GM04504 (cell line): ENCODE data around the gene ENDOV.

Experiments
- DNase-seq: peaks from one replicate; pipeline ENCODE4 v3.0.0-alpha.2; 2012; ENCODE audit warnings: low read depth

ENDOV gene

GRCh38 chr17:80431246-80432195 lies 16.6 kb downstream of the ENDOV start:
- DNase-seq, result no peak

- no peak for DNase-seq
Observed at GRCh38 chr17:80432350-80432955, 17.5 kb downstream of the ENDOV start.

- DNase-seq, result no peak
Observed at GRCh38 chr17:80432961-80433550, 18.1 kb downstream of the ENDOV start.

- no peak for DNase-seq
Observed at GRCh38 chr17:80433916-80434666, 19.1 kb downstream of the ENDOV start.

- no peak for DNase-seq
Observed at GRCh38 chr17:80437532-80437931, 22.6 kb downstream of the ENDOV start.

- no peak for DNase-seq
Observed at GRCh38 chr17:80438806-80439205, 23.8 kb downstream of the ENDOV start.

- no peak for DNase-seq
Observed at GRCh38 chr17:80439499-80439898, 24.5 kb downstream of the ENDOV start.

GRCh38 chr17:80441133-80441578 lies 26.2 kb downstream of the ENDOV start:
- no peak for DNase-seq

GRCh38 chr17:80441598-80442322 lies 26.8 kb downstream of the ENDOV start:
- DNase-seq, result no peak

- DNase-seq, result no peak
Observed at GRCh38 chr17:80442323-80442659, 27.3 kb downstream of the ENDOV start.

GRCh38 chr17:80442764-80443163 lies 27.8 kb downstream of the ENDOV start:
- DNase-seq, result no peak

- no peak for DNase-seq
Observed at GRCh38 chr17:80443498-80443897, 28.5 kb downstream of the ENDOV start.

GRCh38 chr17:80443916-80444643 lies 29.1 kb downstream of the ENDOV start:
- DNase-seq, result no peak

GRCh38 chr17:80444644-80444979 lies 29.6 kb downstream of the ENDOV start:
- no peak for DNase-seq

- DNase-seq, result no peak
Observed at GRCh38 chr17:80445007-80445725, 30.2 kb downstream of the ENDOV start.

GRCh38 chr17:80445726-80446110 lies 30.8 kb downstream of the ENDOV start:
- DNase-seq, result no peak

- DNase-seq, result no peak
Observed at GRCh38 chr17:80446645-80447405, 31.9 kb downstream of the ENDOV start.

- DNase-seq, result no peak
Observed at GRCh38 chr17:80447790-80448189, 32.8 kb downstream of the ENDOV start.

GRCh38 chr17:80449194-80449929 lies 34.4 kb downstream of the ENDOV start:
- DNase-seq, result no peak
